ENCODE data around the gene ZSCAN5B. TPM values are rescaled to one million over a fixed set of nuclear protein-coding genes. Genes with fewer than 3 reads are reported as not detected.

The ZSCAN5B gene
- total and polyA plus RNA-seq, 2 of the 13 experiments (the other 11 are each of a cell fraction or from before 2014, with no cell fraction given), result not detected

GRCh38 chr19:56142087-56142787, 55.3 kb downstream of the ZSCAN5B start (continued):
- peak; percentile 71; the same call in 1 of the 2 replicates for TF ChIP-seq KDM3A (CRISPR knock-in tag; IDR thresholded peaks at IDR 0.05; ENCODE audit: low read depth)
- TF ChIP-seq E2F1 (CRISPR knock-in tag; IDR thresholded peaks at IDR 0.05), result no peak
- no peak; the same call in 1 of the 2 replicates for TF ChIP-seq HCFC1 (IDR thresholded peaks at IDR 0.05; ENCODE audit: low read depth, low read length)
- no peak for TF ChIP-seq ADNP (CRISPR knock-in tag; IDR thresholded peaks at IDR 0.05)
- peak; percentile 79 to 93 for TF ChIP-seq EP300 (IDR thresholded peaks at IDR 0.05; ENCODE audit: low read depth in 2 of 2, low read length in 2 of 2)
- peak; percentile 86; the same call in 1 of the 2 replicates for TF ChIP-seq EP300 (CRISPR knock-in tag; IDR thresholded peaks at IDR 0.05; ENCODE audit: borderline replicate concordance)
- TF ChIP-seq FUBP1 (CRISPR knock-in tag; IDR thresholded peaks at IDR 0.05; ENCODE audit: borderline replicate concordance), result no peak
- no peak for TF ChIP-seq CREBL2 (CRISPR knock-in tag; IDR thresholded peaks at IDR 0.05; ENCODE audit: borderline replicate concordance)
- peak; percentile 54 for TF ChIP-seq ZNF629 (CRISPR knock-in tag; conservative IDR thresholded peaks at IDR 0.05)
- 0 out of 2 replicates have a peak, but pooled peaks have one; percentile 27 for TF ChIP-seq SNAPC4 (CRISPR knock-in tag; IDR thresholded peaks at IDR 0.05)
- TF ChIP-seq SRF (IDR thresholded peaks at IDR 0.05; ENCODE audit: low read depth, low read length), result 0 out of 2 replicates have a peak, but pooled peaks have one; percentile 20
- TF ChIP-seq POLR2AphosphoS5 (IDR thresholded peaks at IDR 0.05; ENCODE audit: low read depth, low read length), result peak; percentile 92
- 0 out of 2 replicates have a peak, but pooled peaks have one; percentile 37 for TF ChIP-seq PHF8 (CRISPR knock-in tag; IDR thresholded peaks at IDR 0.05)
- TF ChIP-seq ZNF816 (CRISPR knock-in tag; IDR thresholded peaks at IDR 0.05; ENCODE audit: borderline replicate concordance), result no peak
- TF ChIP-seq ZBTB37 (CRISPR knock-in tag; IDR thresholded peaks at IDR 0.05), result peak; percentile 78; the same call in 1 of the 2 replicates
- TF ChIP-seq NFKBIZ (CRISPR knock-in tag; IDR thresholded peaks at IDR 0.05), result peak; percentile 71; the same call in 1 of the 2 replicates
- no peak for TF ChIP-seq ZNF441 (CRISPR knock-in tag; IDR thresholded peaks at IDR 0.05; ENCODE audit: borderline replicate concordance)
- peak; percentile 89 for TF ChIP-seq IRF2 (CRISPR knock-in tag; IDR thresholded peaks at IDR 0.05)
- peak; percentile 22; the same call in 1 of the 2 replicates for TF ChIP-seq AHR (CRISPR knock-in tag; IDR thresholded peaks at IDR 0.05)
- peak; percentile 34; the same call in 1 of the 2 replicates for TF ChIP-seq ZNF652 (CRISPR knock-in tag; IDR thresholded peaks at IDR 0.05; ENCODE audit: borderline replicate concordance, low read depth)
